ENCODE results near the gene PRKAG3. TPM values are rescaled to one million over a fixed set of nuclear protein-coding genes. Genes with fewer than 3 reads are reported as not detected.

Gene PRKAG3
- total RNA-seq, 1 experiment from 2014 or later, result not detected

DNA sequence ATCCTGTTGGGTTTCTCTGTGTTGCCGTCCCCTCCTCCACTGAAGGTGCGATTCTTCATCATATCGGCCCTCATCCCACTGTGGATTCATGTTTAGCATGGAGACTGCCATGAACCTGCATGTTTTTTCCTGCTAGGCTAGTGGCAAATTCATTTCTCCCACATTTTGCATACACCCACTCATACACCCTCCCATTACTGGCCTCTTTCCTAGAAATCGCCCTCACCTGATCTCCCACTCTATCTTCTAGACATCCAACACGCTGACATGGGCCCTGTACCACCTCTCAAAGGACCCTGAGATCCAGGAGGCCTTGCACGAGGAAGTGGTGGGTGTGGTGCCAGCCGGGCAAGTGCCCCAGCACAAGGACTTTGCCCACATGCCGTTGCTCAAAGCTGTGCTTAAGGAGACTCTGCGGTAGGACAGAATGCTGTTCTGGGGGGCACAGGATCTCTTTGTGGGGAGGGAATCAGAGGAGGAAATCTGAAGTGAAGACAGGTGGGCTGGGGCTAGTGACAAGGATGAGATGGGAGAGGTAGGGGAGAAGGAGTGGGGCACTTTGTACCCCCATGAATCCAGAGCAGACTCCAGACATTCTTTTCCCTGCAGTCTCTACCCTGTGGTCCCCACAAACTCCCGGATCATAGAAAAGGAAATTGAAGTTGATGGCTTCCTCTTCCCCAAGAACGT is 17.7 kb downstream of the PRKAG3 start:
- no peak overlapping the region for H3K27ac ChIP-seq
- H3K4me2 ChIP-seq, result no peak overlapping the region
- intact Hi-C loops (cut with micrococcal nuclease; ENCODE audit: unreplicated experiment), result no loop called here
- H3K9me3 ChIP-seq (ENCODE audit: insufficient read depth, low read depth), result no peaks in the 10 kb centered on the region
- ChIA-PET CTCF (no interaction called here), POLR2A (ENCODE audit: unreplicated experiment) (no interaction called here)
- H3K9me2 ChIP-seq (ENCODE audit: insufficient read depth), result no peaks in the 10 kb centered on the region
- H3K36me3 ChIP-seq (ENCODE audit: low read depth), result no peaks in the 10 kb centered on the region
- H2AFZ ChIP-seq, result no peak overlapping the region
- H4K20me1 ChIP-seq (ENCODE audit: insufficient read depth), result no peaks in the 10 kb centered on the region
- no peaks in the 10 kb centered on the region for H3K27me3 ChIP-seq (ENCODE audit: insufficient read depth, low read depth)
- TF ChIP-seq EZH2 (IDR thresholded peaks at IDR 0.05; ENCODE audit: low read depth), result no peak
- H3F3A ChIP-seq (ENCODE audit: insufficient read depth, low read depth), result 0 out of 2 replicates have a peak, but pooled peaks cover under 1% of the 10 kb centered on the region
- no peak for DNase-seq
- H3K79me2 ChIP-seq (ENCODE audit: low read depth), result no peaks in the 10 kb centered on the region
- peaks cover 4% of the 10 kb centered on the region; the same call in 1 of the 2 replicates for H3K4me1 ChIP-seq (replicated peaks; ENCODE audit: insufficient read depth)
- H3K4me3 ChIP-seq, result no peak overlapping the region
- no TSS peak for BruUV-seq (replicated peaks)

GRCh38 chr2:218812861-218813260 is 18.7 kb downstream of the PRKAG3 start:
- no peak overlapping the region for H3K4me2 ChIP-seq
- no peak for TF ChIP-seq CTCF (conservative IDR thresholded peaks at IDR 0.05)
- TF ChIP-seq EZH2 (IDR thresholded peaks at IDR 0.05; ENCODE audit: low read depth), result no peak
- H4K20me1 ChIP-seq (ENCODE audit: insufficient read depth), result no peaks in the 10 kb centered on the region
- no peak overlapping the region for H3K27ac ChIP-seq
- peaks cover 4% of the 10 kb centered on the region; the same call in 1 of the 2 replicates for H3K4me1 ChIP-seq (replicated peaks; ENCODE audit: insufficient read depth)
- no peaks in the 10 kb centered on the region for H3K9me2 ChIP-seq (ENCODE audit: insufficient read depth)
- H3K27me3 ChIP-seq (ENCODE audit: insufficient read depth, low read depth), result no peaks in the 10 kb centered on the region
- ChIA-PET CTCF (no interaction called here), POLR2A (ENCODE audit: unreplicated experiment) (no interaction called here)
- H3K79me2 ChIP-seq (ENCODE audit: low read depth), result no peaks in the 10 kb centered on the region
- no peaks in the 10 kb centered on the region for H3F3A ChIP-seq (ENCODE audit: insufficient read depth, low read depth)
- no TSS peak for BruUV-seq (replicated peaks)
- DNase-seq, result no peak
- H2AFZ ChIP-seq, result no peak overlapping the region
- intact Hi-C loops (cut with micrococcal nuclease; ENCODE audit: unreplicated experiment), result no loop called here
- H3K4me3 ChIP-seq, result no peak overlapping the region
- H3K36me3 ChIP-seq (ENCODE audit: low read depth), result no peaks in the 10 kb centered on the region
- H3K9me3 ChIP-seq (ENCODE audit: insufficient read depth, low read depth), result no peaks in the 10 kb centered on the region

DNA sequence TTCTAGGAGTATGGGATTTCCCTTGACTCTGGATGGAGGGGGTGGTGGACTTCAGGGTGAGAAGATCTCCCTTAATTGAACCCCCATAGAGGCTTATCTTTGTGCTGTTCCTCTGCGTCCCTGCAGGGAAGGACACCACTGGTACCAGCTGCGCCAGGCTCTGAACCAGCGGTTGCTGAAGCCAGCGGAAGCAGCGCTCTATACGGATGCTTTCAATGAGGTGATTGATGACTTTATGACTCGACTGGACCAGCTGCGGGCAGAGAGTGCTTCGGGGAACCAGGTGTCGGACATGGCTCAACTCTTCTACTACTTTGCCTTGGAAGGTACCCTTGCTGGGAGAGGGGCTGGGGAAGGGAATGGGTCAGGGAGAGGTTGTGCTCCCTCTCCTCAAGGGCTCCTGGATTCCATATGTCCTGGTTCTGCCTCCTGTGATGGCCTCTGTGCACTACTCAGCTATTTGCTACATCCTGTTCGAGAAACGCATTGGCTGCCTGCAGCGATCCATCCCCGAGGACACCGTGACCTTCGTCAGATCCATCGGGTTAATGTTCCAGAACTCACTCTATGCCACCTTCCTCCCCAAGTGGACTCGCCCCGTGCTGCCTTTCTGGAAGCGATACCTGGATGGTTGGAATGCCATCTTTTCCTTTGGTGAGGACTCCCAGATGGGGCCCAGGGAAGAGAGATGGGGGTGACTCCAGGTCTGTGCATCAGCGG is 19.3 kb downstream of the PRKAG3 start:
- H3K9me3 ChIP-seq (ENCODE audit: insufficient read depth, low read depth), result no peaks in the 10 kb centered on the region
- H3K36me3 ChIP-seq (ENCODE audit: low read depth), result no peaks in the 10 kb centered on the region
- H3F3A ChIP-seq (ENCODE audit: insufficient read depth, low read depth), result no peaks in the 10 kb centered on the region
- BruUV-seq (replicated peaks), result no TSS peak
- H3K4me2 ChIP-seq, result no peak overlapping the region
- no peaks in the 10 kb centered on the region for H3K79me2 ChIP-seq (ENCODE audit: low read depth)
- H3K27ac ChIP-seq, result no peak overlapping the region
- DNase-seq, result no peak
- H3K4me1 ChIP-seq (replicated peaks; ENCODE audit: insufficient read depth), result peaks cover 4% of the 10 kb centered on the region; the same call in 1 of the 2 replicates
- POLR2A ChIA-PET (ENCODE audit: unreplicated experiment), result no interaction called here
- TF ChIP-seq EZH2 (IDR thresholded peaks at IDR 0.05; ENCODE audit: low read depth) (no peak), CTCF (conservative IDR thresholded peaks at IDR 0.05) (no peak)
- H3K4me3 ChIP-seq, result no peak overlapping the region
- CTCF ChIA-PET, result no interaction called here
- no peak overlapping the region for H2AFZ ChIP-seq
- H4K20me1 ChIP-seq (ENCODE audit: insufficient read depth), result no peaks in the 10 kb centered on the region
- H3K27me3 ChIP-seq (ENCODE audit: insufficient read depth, low read depth), result no peaks in the 10 kb centered on the region
- intact Hi-C loops (cut with micrococcal nuclease; ENCODE audit: unreplicated experiment), result no loop called here
- H3K9me2 ChIP-seq (ENCODE audit: insufficient read depth), result no peaks in the 10 kb centered on the region
